Measurements from ENCODE around the gene PROSER2.

- TF ChIP-seq, protein P1, sequence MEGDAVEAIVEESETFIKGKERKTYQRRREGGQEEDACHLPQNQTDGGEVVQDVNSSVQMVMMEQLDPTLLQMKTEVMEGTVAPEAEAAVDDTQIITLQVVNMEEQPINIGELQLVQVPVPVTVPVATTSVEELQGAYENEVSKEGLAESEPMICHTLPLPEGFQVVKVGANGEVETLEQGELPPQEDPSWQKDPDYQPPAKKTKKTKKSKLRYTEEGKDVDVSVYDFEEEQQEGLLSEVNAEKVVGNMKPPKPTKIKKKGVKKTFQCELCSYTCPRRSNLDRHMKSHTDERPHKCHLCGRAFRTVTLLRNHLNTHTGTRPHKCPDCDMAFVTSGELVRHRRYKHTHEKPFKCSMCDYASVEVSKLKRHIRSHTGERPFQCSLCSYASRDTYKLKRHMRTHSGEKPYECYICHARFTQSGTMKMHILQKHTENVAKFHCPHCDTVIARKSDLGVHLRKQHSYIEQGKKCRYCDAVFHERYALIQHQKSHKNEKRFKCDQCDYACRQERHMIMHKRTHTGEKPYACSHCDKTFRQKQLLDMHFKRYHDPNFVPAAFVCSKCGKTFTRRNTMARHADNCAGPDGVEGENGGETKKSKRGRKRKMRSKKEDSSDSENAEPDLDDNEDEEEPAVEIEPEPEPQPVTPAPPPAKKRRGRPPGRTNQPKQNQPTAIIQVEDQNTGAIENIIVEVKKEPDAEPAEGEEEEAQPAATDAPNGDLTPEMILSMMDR (IDR thresholded peaks at IDR 0.05) = no peak
- no peak for TF ChIP-seq POLR2AphosphoS5 (IDR thresholded peaks at IDR 0.05; ENCODE audit: low read depth, low read length)
- TF ChIP-seq, protein P2, sequence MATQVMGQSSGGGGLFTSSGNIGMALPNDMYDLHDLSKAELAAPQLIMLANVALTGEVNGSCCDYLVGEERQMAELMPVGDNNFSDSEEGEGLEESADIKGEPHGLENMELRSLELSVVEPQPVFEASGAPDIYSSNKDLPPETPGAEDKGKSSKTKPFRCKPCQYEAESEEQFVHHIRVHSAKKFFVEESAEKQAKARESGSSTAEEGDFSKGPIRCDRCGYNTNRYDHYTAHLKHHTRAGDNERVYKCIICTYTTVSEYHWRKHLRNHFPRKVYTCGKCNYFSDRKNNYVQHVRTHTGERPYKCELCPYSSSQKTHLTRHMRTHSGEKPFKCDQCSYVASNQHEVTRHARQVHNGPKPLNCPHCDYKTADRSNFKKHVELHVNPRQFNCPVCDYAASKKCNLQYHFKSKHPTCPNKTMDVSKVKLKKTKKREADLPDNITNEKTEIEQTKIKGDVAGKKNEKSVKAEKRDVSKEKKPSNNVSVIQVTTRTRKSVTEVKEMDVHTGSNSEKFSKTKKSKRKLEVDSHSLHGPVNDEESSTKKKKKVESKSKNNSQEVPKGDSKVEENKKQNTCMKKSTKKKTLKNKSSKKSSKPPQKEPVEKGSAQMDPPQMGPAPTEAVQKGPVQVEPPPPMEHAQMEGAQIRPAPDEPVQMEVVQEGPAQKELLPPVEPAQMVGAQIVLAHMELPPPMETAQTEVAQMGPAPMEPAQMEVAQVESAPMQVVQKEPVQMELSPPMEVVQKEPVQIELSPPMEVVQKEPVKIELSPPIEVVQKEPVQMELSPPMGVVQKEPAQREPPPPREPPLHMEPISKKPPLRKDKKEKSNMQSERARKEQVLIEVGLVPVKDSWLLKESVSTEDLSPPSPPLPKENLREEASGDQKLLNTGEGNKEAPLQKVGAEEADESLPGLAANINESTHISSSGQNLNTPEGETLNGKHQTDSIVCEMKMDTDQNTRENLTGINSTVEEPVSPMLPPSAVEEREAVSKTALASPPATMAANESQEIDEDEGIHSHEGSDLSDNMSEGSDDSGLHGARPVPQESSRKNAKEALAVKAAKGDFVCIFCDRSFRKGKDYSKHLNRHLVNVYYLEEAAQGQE (IDR thresholded peaks at IDR 0.05; ENCODE audit: insufficient read depth in 1 of 2, low read depth in 2 of 2, low read length in 1 of 2) = no peak
- TF ChIP-seq SIN3A (IDR thresholded peaks at IDR 0.05; ENCODE audit: borderline replicate concordance, insufficient read depth, low read depth, low read length) = no peak
- TF ChIP-seq TCF7L2 (IDR thresholded peaks at IDR 0.05; ENCODE audit: low read depth, low read length) = no peak
Measured at GRCh38 chr10:11808808-11809207, 14.3 kb upstream of the PROSER2 start.

Data from Panc1 (cell line).